ENCODE data around the gene TENM4. TPM values are rescaled to one million over a fixed set of nuclear protein-coding genes. Genes with fewer than 3 reads are reported as not detected.

Gene TENM4
- polyA plus RNA-seq, 1 of the 3 experiments (the other 2 are of a cell fraction) = 16.7 TPM

GRCh38 chr11:79155237-79155636, 285.6 kb downstream of the TENM4 start:
- DNase-seq = no peak
- TF ChIP-seq MXI1 (IDR thresholded peaks at IDR 0.05; ENCODE audit: low read depth, low read length) = no peak
- no peak for TF ChIP-seq MEF2A (IDR thresholded peaks at IDR 0.05; ENCODE audit: borderline replicate concordance, low read depth)
- TF ChIP-seq RXRA (IDR thresholded peaks at IDR 0.05; ENCODE audit: borderline replicate concordance, low read depth) = no peak
- TF ChIP-seq JUND (IDR thresholded peaks at IDR 0.05) = no peak
- TF ChIP-seq TCF12 (IDR thresholded peaks at IDR 0.05) = no peak
- TF ChIP-seq TAF1 (IDR thresholded peaks at IDR 0.05; ENCODE audit: borderline replicate concordance, low read depth, low read length) = no peak
- TF ChIP-seq CHD2 (IDR thresholded peaks at IDR 0.05; ENCODE audit: low read length, partially characterized antibody) = no peak
- TF ChIP-seq, protein P1, sequence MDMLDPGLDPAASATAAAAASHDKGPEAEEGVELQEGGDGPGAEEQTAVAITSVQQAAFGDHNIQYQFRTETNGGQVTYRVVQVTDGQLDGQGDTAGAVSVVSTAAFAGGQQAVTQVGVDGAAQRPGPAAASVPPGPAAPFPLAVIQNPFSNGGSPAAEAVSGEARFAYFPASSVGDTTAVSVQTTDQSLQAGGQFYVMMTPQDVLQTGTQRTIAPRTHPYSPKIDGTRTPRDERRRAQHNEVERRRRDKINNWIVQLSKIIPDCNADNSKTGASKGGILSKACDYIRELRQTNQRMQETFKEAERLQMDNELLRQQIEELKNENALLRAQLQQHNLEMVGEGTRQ (IDR thresholded peaks at IDR 0.05; ENCODE audit: borderline replicate concordance, low read depth, low read length) = no peak
- TF ChIP-seq GABPA (IDR thresholded peaks at IDR 0.05; ENCODE audit: low read depth) = no peak
- no peak for TF ChIP-seq SMC3 (IDR thresholded peaks at IDR 0.05; ENCODE audit: low read depth, low read length)
- TF ChIP-seq GATA2 (CRISPR knock-in tag; IDR thresholded peaks at IDR 0.05) = no peak
- TF ChIP-seq, protein P2, sequence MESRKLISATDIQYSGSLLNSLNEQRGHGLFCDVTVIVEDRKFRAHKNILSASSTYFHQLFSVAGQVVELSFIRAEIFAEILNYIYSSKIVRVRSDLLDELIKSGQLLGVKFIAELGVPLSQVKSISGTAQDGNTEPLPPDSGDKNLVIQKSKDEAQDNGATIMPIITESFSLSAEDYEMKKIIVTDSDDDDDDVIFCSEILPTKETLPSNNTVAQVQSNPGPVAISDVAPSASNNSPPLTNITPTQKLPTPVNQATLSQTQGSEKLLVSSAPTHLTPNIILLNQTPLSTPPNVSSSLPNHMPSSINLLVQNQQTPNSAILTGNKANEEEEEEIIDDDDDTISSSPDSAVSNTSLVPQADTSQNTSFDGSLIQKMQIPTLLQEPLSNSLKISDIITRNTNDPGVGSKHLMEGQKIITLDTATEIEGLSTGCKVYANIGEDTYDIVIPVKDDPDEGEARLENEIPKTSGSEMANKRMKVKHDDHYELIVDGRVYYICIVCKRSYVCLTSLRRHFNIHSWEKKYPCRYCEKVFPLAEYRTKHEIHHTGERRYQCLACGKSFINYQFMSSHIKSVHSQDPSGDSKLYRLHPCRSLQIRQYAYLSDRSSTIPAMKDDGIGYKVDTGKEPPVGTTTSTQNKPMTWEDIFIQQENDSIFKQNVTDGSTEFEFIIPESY (IDR thresholded peaks at IDR 0.05; ENCODE audit: borderline replicate concordance, low read depth) = no peak
- no peaks in the 10 kb centered on the region for H3K9me3 ChIP-seq
- H3K4me2 ChIP-seq = no peak overlapping the region
- ChIA-PET POLR2A (interaction anchor here (0.6 to 0.7 kb wide), 2 partner anchors 285 to 320 kb away, joined by 3 to 4 read pairs; no protein-coding TSS in a partner anchor), CTCF (no interaction called here)
- H3K27me3 ChIP-seq (ENCODE audit: insufficient read depth) = no peaks in the 10 kb centered on the region
- H3K27ac ChIP-seq (ENCODE audit: low read depth in 2 of 2, low read length in 1 of 2) = no peak overlapping the region
- 76% methylated on average over 3 of the region's 3 CpGs for WGBS (ENCODE audit: low lambda C conversion rate)
- no peak overlapping the region for H3K9ac ChIP-seq
- H3K36me3 ChIP-seq (replicated peaks in 1 of 2; ENCODE audit: control insufficient read depth in 1 of 2, insufficient read depth in 2 of 2, low read length in 1 of 2) = no peaks in the 10 kb centered on the region
- H3K79me2 ChIP-seq (ENCODE audit: insufficient read depth) = no peaks in the 10 kb centered on the region
- H4K20me1 ChIP-seq (ENCODE audit: insufficient read depth) = no peaks in the 10 kb centered on the region
- H3F3A ChIP-seq (replicated peaks; ENCODE audit: insufficient read depth) = no peaks in the 10 kb centered on the region
- no peaks in the 10 kb centered on the region for H3K4me1 ChIP-seq (ENCODE audit: control insufficient read depth in 1 of 2, insufficient read depth in 2 of 2, low read depth in 1 of 2, low read length in 1 of 2)
- no peaks in the 10 kb centered on the region for H3K9me2 ChIP-seq
- H2AFZ ChIP-seq (ENCODE audit: low read depth) = no peak overlapping the region
- H3K4me3 ChIP-seq (ENCODE audit: low read depth in 2 of 2, low read length in 1 of 2) = no peak overlapping the region

DNA sequence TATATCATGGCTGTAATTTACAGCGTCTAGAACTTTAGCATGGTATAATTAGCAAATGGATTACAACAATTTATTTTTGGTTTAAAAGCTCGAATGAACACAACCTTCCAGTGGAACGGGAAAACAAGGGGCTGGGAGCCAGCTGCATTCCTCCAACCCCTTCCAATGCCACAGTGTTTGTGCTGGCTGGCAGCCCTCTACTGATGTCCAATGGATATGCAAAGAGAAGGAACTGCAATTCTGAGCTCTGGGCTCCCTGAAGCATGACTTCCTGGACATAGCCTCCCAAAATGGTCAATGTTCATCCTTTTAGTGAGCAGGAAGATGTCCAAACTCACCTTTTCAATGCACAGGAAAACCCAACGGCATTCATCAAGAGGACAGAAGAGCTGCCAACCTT, 288.3 kb downstream of the TENM4 start:
- H3F3A ChIP-seq (replicated peaks; ENCODE audit: insufficient read depth) = no peaks in the 10 kb centered on the region
- H4K20me1 ChIP-seq (ENCODE audit: insufficient read depth) = no peaks in the 10 kb centered on the region
- 77% methylated on average over 4 of the region's 4 CpGs for WGBS (ENCODE audit: low lambda C conversion rate)
- no peaks in the 10 kb centered on the region for H3K4me1 ChIP-seq (ENCODE audit: control insufficient read depth in 1 of 2, insufficient read depth in 2 of 2, low read depth in 1 of 2, low read length in 1 of 2)
- no peak overlapping the region for H3K4me3 ChIP-seq (ENCODE audit: low read depth in 2 of 2, low read length in 1 of 2)
- POLR2A ChIA-PET = no interaction called here
- no peak for DNase-seq
- no peaks in the 10 kb centered on the region for H3K9me2 ChIP-seq
- no peak for TF ChIP-seq TAF1 (IDR thresholded peaks at IDR 0.05; ENCODE audit: borderline replicate concordance, low read depth, low read length)
- TF ChIP-seq JUND (IDR thresholded peaks at IDR 0.05) = no peak
- no peak for TF ChIP-seq NFIC (IDR thresholded peaks at IDR 0.05; ENCODE audit: borderline replicate concordance)
- TF ChIP-seq, protein P3, sequence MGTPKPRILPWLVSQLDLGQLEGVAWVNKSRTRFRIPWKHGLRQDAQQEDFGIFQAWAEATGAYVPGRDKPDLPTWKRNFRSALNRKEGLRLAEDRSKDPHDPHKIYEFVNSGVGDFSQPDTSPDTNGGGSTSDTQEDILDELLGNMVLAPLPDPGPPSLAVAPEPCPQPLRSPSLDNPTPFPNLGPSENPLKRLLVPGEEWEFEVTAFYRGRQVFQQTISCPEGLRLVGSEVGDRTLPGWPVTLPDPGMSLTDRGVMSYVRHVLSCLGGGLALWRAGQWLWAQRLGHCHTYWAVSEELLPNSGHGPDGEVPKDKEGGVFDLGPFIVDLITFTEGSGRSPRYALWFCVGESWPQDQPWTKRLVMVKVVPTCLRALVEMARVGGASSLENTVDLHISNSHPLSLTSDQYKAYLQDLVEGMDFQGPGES (IDR thresholded peaks at IDR 0.05; ENCODE audit: low read depth, low read length) = no peak
- TF ChIP-seq FOXM1 (IDR thresholded peaks at IDR 0.05; ENCODE audit: low read depth) = no peak
- H2AFZ ChIP-seq (ENCODE audit: low read depth) = no peak overlapping the region
- H3K4me2 ChIP-seq = no peak overlapping the region
- CTCF ChIA-PET = interaction anchor here (1.1 kb wide), 1 partner anchor 507 kb away, joined by 4 read pairs; no protein-coding TSS in a partner anchor
- no peak overlapping the region for H3K27ac ChIP-seq (ENCODE audit: low read depth in 2 of 2, low read length in 1 of 2)
- no peaks in the 10 kb centered on the region for H3K79me2 ChIP-seq (ENCODE audit: insufficient read depth)
- H3K9me3 ChIP-seq = no peaks in the 10 kb centered on the region
- H3K36me3 ChIP-seq (replicated peaks in 1 of 2; ENCODE audit: control insufficient read depth in 1 of 2, insufficient read depth in 2 of 2, low read length in 1 of 2) = no peaks in the 10 kb centered on the region
- H3K27me3 ChIP-seq (ENCODE audit: insufficient read depth) = no peaks in the 10 kb centered on the region
- H3K9ac ChIP-seq = no peak overlapping the region

All from SK-N-SH (cell line).